ENCODE data around the gene WDR47.
"Not testable (repeated sequence)": the region's sequence is repeated elsewhere in the genome, so short reads cannot be mapped to it uniquely, and the experiment has no call there.

Gene WDR47

DNA sequence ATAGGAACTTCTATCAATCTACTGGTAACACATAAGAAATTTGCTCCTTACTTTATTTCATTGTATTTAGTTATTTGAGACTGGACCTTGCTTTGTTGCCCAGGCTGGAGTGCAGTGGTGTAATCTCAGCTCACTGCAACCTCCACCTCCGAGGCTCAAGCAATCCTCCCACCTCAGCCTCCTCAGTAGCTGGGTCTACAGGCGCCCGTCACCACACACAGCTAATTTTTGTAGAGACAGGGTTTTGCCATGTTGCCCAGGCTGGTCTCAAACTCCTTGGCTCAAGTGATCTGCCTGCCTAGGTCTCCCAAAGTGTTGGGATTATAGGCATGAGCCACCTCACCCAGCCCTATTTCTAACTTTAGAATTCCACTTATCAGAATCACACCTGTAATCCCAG, 10.2 kb upstream of the WDR47 start:
- not testable (repeated sequence) for DNase-seq (ENCODE audit: low read depth in 1 of 2, low spot score in 1 of 2)

DNA sequence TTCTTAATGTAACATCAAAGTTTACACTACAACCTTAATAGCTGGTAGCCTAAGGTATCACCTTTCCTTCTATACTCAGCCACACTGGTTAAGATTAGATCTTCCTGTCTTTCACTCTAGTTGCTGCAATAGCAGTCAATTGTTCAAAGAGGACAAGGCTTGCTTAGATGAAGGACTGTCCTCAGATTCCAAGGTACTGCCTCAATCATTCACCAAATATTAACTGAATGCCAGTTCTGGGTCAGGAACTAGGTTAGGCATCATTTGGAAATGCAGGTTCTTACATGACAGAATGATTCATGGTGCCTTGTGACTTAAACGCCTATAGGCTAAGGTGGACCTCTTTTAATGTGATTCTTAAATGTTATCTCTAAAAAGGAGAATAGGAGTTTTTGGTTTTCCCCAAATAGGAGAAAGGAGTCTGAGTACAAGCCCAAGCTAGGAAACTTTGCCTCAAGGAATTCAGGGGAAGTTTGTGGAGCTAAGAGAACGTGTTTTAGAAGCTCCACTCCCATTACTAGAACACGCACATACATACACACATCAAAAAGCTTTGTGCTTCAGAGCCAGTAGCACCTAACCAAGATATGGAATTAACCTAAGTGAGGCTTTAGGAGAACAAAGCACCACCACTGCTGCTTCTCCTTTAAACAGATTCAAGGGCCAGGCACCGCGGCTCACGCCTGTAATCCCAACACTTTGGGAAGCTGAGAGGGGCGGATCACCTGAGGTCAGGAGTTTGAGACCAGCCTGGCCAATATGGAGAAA, 8.5 kb upstream of the WDR47 start:
- DNase-seq (ENCODE audit: low read depth in 1 of 2, low spot score in 1 of 2) = no peak

DNA sequence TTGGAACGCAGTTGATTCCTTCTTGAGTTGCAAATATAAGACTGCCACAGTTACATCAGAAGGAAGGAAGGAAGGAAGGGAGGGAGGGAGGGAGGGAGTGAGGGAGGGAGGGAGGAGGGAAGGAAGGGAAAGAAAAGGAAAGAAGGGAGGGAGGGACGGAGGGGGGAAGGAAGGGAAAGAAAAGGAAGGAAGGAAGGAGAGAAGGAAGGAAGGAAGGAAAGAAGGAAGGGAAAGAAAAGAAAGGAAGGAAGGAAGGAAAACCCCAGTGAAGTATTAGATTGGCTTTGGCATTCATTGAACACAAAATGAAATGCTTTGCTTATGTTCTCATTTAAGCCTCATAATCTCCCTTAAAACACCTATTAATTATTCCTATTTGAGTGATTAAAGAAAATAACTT, 6.4 kb upstream of the WDR47 start:
- DNase-seq (ENCODE audit: low read depth in 1 of 2, low spot score in 1 of 2) = no peak

DNA sequence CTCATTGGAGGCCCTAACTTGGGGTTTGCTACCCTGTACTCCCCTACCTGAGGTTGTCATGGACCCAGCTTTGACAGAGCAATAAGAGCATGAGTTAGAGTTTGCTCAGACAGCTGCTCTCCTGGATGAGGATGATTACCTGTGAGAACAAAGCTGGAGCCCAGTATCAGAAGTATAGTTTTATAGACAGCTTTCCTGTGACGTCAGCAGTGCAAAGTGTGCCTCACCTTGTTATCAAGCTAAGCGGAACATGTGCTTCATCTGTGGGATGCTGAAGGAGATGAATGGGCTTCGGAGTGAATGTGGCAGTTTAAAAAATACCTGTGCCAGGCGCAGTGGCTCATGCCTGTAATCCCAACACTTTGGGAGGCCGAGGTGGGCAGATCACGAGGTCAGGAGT, 5.4 kb upstream of the WDR47 start:
- DNase-seq (ENCODE audit: low read depth in 1 of 2, low spot score in 1 of 2) = no peak

DNA sequence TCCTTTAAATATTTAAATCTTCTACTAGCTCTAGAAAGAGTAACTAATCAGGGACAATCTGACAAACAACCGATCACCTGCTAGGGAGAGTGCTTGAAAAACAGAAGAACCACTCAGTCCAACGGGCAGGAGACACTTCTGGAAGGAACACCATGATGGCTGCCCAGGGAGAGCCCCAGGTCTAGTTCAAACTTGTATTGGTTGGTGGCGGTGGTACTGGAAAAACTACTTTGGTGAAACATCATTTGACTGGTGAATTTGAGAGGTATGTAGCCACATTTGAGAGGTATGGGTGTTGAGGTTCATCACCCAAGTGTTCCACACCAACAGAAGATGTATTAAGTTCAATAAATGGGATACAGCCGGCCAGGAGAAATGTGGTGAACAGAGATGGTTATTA, 4.8 kb upstream of the WDR47 start:
- DNase-seq (ENCODE audit: low read depth in 1 of 2, low spot score in 1 of 2) = no peak

DNA sequence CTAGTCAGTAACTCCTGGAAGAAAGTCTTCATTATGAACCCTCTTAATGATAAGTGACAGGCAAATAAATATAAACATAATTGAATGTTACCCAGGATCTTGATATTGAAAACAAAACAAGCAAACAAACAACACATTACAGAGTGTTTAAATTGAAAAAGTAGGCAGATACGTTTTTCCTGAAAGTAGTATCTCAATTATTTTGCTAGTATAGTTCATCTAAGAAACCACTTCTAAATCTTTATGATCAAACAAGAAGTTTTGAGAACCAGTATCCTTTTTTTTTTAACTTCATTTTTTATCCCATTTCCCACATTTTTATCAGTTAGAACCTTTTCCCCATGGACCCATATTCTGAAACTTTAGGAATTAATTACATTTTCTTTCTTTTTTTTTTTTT, 3.7 kb upstream of the WDR47 start:
- DNase-seq (ENCODE audit: low read depth in 1 of 2, low spot score in 1 of 2) = no peak

DNA sequence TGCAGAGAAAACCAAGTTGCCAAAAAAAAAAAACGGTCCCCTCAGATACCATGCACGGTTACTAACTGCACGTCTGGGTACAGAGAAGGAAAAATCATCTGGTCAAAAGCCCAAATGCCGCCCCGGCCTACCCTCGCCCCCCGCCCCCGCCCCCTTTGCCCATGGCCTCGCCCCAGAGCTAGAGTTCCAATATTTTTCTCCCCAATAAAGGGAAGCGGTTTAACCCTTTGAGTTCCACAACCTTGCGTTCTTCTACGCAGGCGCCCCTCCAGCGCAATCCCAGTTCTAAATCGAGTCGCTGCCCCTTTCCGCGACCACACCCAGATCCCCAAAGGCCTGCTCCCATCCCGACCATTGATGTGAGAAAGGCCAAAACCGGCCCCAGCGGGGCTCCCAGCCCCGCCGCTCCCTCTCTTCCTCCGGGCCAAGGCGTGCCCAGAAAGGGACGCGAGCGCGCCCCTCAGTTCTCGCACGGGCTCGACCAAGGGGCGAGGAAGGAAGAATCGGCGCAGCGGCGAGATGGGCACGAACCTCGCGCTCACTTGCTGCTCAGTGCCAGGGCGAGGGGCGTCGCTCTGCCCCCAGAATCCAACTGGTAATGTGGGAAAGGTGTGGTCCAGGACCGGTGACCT, 797 bp downstream of the WDR47 start:
- peak in 1 of 2 donors; percentile 1 for DNase-seq (ENCODE audit: low read depth in 1 of 2, low spot score in 1 of 2)

DNA sequence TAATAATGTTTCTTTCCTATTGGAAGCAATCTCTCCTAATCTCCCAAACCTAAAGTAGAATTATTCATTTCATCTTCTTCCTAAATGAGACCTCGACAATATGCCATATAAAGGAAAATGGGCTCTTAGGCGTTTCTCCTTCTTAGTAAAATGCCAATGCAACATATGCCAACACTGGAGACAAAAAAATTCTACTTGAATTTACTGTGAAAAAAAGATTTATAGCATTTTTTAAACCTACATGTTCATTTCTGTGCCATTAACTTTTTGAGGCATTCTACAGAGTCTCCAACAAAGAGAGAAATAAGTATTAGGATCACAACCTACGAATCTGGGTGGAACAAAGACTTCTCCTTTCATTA, 1.3 kb downstream of the WDR47 start:
- DNase-seq (ENCODE audit: low read depth in 1 of 2, low spot score in 1 of 2) = no peak

DNA sequence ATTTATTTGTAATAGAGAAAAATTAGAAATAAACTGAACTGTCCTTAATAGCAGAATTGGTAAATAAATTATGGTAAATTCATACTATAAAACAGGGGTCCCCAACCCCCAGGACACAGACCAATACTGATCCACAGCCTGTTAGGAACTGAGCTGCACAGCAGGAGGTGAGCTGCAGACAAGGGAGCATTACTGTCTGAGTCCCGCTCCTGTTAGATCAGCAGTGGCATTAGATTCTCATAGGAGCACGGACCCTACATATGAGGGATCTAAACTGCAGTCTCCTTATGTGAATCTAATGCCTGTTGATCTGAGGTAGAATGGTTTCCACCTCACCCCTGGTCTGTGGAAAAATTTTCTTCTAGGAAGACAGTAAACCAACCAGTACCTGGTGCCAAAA, 7.5 kb downstream of the WDR47 start:
- DNase-seq (ENCODE audit: low read depth in 1 of 2, low spot score in 1 of 2) = no peak

DNA sequence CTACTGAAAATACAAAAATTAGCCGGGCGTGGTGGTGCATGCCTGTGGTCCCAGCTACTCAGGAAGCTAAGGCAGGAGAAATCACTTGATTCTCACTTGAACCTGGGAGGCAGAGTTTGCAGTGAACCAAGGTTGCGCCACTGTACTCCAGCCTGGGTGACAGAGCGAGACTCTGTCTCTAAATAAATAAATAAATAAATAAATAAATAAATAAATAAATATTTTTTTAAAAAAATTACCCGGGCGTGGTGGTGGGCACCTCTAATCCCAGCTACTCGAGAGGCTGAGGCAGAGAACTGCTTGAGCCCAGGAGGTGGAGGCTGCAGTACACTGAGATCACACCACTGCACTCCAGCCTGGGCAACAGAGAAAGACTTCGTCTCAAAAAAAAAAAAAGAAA, 12.4 kb downstream of the WDR47 start:
- not testable (repeated sequence) for DNase-seq (ENCODE audit: low read depth in 1 of 2, low spot score in 1 of 2)

DNA sequence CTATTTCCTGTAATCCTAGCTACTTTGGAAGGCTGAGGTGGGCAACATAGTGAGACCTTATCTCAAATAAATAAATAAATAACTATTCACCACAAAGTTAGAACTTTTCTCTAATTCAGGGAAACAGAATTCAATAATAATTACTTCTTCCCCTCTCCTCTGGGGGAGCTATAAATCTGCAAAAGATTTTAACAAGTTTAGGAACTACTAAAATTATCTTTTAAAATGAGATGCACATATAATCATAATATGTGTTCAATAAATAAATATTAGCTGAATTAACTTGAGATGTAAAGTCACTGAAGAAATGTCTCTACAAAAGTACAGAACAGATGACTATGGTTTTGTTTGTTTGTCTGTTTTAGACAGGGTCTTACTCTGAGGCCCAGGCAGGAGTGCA, 14.1 kb downstream of the WDR47 start:
- DNase-seq (ENCODE audit: low read depth in 1 of 2, low spot score in 1 of 2) = no peak

DNA sequence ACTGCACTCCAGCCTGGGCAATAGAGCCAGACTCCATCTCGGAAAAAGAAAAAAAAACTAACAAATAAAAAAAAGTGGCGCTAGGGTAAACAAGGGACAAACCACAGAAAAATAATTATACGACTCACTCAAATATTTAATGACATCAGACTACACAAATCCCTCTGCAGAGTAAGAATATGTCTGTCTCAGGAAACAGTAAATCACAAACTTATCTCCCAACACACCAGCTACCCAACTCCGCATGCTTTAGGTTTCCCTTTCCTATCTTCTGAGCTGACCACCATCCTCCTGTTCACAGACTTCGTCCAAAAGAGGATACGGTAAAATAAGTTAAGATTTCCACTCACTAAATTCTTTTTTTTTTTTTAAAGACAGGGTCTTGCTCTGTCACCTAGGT, 16.2 kb downstream of the WDR47 start:
- DNase-seq (ENCODE audit: low read depth in 1 of 2, low spot score in 1 of 2) = no peak

DNA sequence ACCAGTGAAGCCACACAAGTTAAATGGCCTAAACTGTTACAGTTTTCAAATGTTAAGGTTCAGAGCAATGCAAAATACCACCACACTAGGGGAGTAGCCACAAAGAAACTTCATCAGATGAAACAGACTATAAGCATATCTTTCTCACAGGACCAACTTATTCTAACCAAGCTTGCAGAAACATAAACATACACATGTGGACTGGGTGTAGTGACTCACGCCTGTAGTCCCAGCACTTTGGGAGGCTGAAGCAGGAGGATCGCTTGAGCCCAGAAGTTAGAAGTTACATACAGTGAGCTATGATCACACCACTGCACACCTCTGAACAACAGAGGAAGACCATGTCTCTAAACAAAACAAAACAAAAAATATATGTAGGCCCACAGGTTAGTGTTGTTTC, 17.3 kb downstream of the WDR47 start:
- no peak for DNase-seq (ENCODE audit: low read depth in 1 of 2, low spot score in 1 of 2)

DNA sequence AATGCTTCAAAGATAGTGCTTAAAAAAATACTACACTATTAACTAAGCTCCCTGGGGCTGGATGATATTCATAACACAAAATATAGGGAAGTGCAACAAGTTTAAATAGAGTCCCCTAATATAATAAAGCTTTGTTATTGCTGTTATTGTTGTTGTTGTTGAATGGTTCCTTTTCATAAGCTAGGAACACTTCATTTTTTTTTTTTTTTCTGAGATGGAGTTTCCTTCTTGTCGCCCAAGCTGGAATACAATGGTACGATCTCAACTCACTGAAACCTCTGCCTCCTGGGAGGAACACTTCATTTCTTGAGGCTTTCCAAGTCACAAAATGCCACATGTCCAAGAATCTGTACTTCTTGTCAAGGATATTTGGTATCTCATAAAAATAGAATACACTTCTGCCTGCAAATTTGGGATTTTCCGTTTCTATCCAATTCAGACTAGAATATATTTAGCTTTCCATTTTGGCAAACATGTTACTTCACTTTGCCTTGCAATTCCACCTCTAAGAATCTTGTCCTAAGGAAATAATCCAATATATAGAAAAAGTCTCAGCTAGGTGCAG, 21.1 kb downstream of the WDR47 start:
- no peak for DNase-seq (ENCODE audit: low read depth in 1 of 2, low spot score in 1 of 2)

DNA sequence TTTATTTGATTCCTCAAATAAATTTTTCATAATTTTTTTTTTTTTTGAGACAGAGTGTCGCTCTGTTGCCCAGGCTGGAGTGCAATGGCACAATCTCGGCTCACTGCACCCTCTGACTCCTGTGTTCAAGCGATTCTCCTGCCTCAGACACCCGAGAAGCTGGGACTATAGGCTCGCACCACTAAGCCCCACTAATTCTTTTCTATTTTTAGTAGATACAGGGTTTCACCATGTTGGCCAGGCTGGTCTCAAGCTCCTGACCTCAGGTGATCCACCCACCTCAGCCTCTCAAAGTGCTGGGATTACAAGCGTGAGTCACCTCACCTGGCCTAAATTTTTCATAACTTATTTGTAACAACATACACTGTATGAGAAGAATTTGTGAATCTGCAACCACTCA, 24.2 kb downstream of the WDR47 start:
- DNase-seq (ENCODE audit: low read depth in 1 of 2, low spot score in 1 of 2) = not testable (repeated sequence)

DNA sequence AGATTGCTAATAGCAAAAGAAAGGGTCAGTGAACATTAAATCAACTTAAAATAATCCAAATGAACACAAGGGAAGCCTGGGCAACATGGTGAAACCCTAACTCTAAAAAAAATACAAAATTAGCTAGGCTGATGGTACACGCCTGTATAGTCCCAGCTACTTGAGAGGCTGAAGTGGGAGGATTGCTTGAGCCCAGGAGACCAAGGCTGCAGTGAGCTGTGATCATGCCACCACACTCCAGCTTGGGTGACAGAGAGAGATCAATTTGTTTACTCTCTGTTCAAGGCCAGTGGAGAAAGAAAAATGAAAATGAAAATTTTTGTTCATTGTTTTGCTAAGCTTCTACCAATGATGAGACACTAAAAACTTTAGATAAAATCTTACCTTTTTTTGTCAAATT, 24.8 kb downstream of the WDR47 start:
- DNase-seq (ENCODE audit: low read depth in 1 of 2, low spot score in 1 of 2) = no peak

DNA sequence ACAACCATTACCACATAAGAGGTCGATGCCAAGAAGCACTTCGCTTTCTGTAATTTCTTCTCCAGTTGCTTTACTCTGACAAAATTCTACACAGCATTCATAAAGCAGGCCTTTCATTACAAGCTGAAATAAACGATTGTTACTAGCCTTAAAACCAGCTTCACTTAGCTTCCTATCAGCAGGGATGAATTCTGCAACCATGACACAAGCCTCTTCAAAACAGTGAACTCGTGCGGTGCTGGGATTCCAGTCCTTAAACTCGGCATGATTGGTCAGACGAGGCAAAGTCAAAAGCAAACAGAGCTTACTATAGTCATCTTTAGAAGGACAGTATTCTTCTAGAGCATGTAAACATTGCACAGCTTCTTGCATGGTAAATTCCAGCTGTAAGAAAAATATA, 30.6 kb downstream of the WDR47 start:
- DNase-seq (ENCODE audit: low read depth in 1 of 2, low spot score in 1 of 2) = no peak

DNA sequence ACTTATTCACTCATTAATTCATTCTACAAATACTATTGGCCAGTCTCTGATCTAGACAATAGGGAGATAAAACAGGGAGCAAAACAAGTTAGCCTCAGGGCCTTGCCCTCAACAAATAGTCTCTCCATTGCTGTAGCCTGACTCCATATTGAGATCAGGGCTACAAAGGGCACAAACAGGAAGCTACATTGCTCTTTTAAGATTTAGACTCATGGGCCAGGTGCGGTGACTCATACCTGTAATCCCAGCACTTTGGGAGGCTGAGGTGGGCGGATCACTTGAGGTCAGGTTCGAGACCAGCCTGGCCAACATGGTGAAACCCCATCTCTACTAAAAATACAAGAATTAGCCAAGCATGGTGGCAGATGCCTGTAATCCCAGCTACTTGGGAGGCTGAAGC, 45.3 kb downstream of the WDR47 start:
- not testable (repeated sequence) for DNase-seq (ENCODE audit: low read depth in 1 of 2, low spot score in 1 of 2)

DNA sequence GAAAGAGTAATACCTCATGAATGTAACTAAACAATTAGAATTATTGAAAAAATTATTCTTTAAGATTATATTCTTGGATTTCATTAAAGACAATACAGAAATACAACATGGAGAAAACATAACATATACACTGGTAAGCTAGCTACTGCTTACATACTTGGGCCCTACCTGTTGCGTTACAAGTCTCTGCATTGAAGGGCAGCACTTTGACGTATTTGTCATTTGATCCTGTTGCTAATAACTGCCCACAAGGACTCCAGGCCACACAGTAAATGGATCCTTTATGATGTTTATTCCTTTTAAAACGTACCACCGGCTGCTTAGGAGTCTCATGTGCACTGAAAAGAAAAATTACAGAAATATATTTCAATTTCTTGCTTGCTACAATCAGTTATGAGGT, 58.8 kb downstream of the WDR47 start:
- no peak for DNase-seq (ENCODE audit: low read depth in 1 of 2, low spot score in 1 of 2)

DNA sequence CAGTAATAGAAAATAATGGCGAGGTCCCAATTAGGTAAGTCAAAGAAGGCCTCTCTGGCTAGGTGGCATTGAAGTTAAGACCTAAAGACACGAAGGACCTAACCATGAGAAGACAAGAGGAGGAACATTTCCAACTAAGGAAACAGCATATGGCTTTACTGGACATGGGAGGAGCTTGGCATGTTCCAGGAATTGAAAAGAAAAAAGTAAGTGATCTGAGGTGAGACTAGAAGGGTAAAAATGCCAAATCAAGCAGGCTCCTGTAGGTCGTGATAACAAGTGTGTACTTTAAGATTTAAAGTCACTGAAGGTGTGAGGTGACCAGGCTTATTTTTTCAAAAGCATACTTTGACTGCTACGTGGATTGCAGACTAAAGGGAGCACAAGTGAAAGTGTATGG, 65.2 kb downstream of the WDR47 start:
- no peak for DNase-seq (ENCODE audit: low read depth in 1 of 2, low spot score in 1 of 2)

DNA sequence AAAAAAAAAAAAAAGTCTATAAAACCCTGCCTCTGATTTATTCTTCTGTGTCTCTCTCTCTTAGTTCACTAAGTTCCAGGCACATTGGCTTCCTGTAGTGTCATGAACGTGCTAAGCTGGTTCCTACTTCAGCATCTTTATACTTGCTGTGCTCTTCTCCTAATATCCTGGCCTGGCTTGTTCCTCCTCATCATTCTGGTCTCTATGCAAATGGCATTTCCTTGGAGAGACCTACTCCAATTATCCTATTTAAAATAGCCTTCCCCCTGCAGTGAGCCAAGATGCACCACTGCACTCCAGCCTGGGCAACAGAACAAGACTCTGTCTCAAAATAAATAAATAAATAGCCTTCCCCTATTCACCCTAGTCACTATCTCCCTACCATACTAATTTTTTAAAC, 69.0 kb downstream of the WDR47 start:
- DNase-seq (ENCODE audit: low read depth in 1 of 2, low spot score in 1 of 2) = no peak

DNA sequence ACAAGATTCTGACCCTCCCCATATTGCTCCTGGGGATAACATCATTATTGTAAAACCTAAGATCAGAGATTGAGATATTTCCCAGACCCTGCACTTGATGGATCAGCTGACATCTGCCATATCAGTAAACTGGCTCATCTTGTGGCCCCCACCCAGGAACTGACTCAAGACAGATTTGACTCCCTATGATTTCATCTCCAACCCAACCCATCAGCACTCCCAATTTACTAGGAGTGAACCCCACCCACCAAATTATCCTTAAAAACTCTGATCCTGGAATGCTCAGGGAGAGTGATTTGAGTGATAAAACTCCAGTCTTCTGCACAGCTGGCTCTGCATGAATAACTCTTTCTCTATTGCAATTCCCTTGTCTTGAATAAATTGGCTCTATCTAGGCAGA, 72.6 kb downstream of the WDR47 start:
- DNase-seq (ENCODE audit: low read depth in 1 of 2, low spot score in 1 of 2) = no peak
